Caco-2 (cell line): ENCODE measurements around the gene NKTR. TPM values are rescaled to one million over a fixed set of nuclear protein-coding genes. Genes with fewer than 3 reads are reported as not detected.
A peak's percentile ranks its signal among the peaks of the same experiment; 100 is the strongest.

Experiments used
- BruUV-seq: library from RNA; stranded (reverse); fragments of 400-500 nt; replicated peaks from 2 replicates; lab custom pipeline; 2021; lab: Mats Ljungman, UMichigan
- CTCF ChIA-PET: fragments of 300-600 bp; sonication (Branson Sonifier 250); formaldehyde crosslinking; loops from one replicate; lab custom pipeline; 2022; ENCODE audit warnings: antibody characterized with exemption; lab: Charles Lee
- POLR2A ChIA-PET: fragments of 300-600 bp; sonication (Branson Sonifier 250); formaldehyde crosslinking; loops from one replicate; lab custom pipeline; 2022; ENCODE audit warnings: antibody characterized with exemption; lab: Charles Lee
- DNase-seq, 2 experiments: peaks; one replicate each; pipeline versions ENCODE4 v3.0.0 to v3.0.0-alpha.2; 2020 to 2022
- H3K27me3 ChIP-seq: replicated peaks from 2 replicates; pipeline ENCODE4 v1.6.0; 2011; ENCODE audit warnings: low read length; ENCODE audit not compliant: control insufficient read depth, insufficient read depth
- H3K36me3 ChIP-seq: 2 replicates; pipeline ENCODE4 v1.5.1; 2011; ENCODE audit warnings: low read length; ENCODE audit not compliant: control insufficient read depth, insufficient read depth
- H3K4me1 ChIP-seq: fragments of 250-450 bp; sonication (Bioruptor Pico); 2 replicates; pipeline ENCODE4 v1.5.1; 2020; ENCODE audit warnings: mild to moderate bottlenecking
- H3K4me3 ChIP-seq: 2 replicates; pipeline ENCODE4 v1.5.1; 2011; ENCODE audit warnings: low read depth, mild to moderate bottlenecking, control low read depth, low read length
- H3K9me3 ChIP-seq: fragments of 250-450 bp; sonication (Bioruptor Pico); 2 replicates; pipeline ENCODE4 v1.5.1; 2020; ENCODE audit warnings: mild to moderate bottlenecking, moderate library complexity
- H3K27ac Mint-ChIP-seq: one replicate; pipeline ENCODE4 v1.8.0; 2022; ENCODE audit warnings: mixed read lengths; ENCODE audit not compliant: unreplicated experiment
- H3K27me3 Mint-ChIP-seq: one replicate; pipeline ENCODE4 v1.8.0; 2022; ENCODE audit warnings: mixed read lengths; ENCODE audit not compliant: insufficient read depth, unreplicated experiment
- H3K36me3 Mint-ChIP-seq: one replicate; pipeline ENCODE4 v1.8.0; 2022; ENCODE audit warnings: mild to moderate bottlenecking, mixed read lengths; ENCODE audit not compliant: insufficient read depth, unreplicated experiment
- H3K4me1 Mint-ChIP-seq: one replicate; pipeline ENCODE4 v1.8.0; 2022; ENCODE audit warnings: low read depth, mixed read lengths; ENCODE audit not compliant: unreplicated experiment
- H3K4me3 Mint-ChIP-seq: one replicate; pipeline ENCODE4 v1.8.0; 2022; ENCODE audit warnings: mild to moderate bottlenecking, moderate library complexity, mixed read lengths; ENCODE audit not compliant: unreplicated experiment
- H3K9me3 Mint-ChIP-seq: one replicate; pipeline ENCODE4 v1.8.0; 2022; ENCODE audit warnings: mixed read lengths; ENCODE audit not compliant: unreplicated experiment
- intact Hi-C: fragments of 100-400 bp; cut with micrococcal nuclease; formaldehyde crosslinking; loops from one replicate; pipeline ENCODE4 v1.10.0; 2022; ENCODE audit not compliant: unreplicated experiment
- total RNA-seq: library from RNA; stranded (reverse); gene quantifications from 2 replicates; pipeline ENCODE4 v1.2.3, GENCODE V29; 2022
- TF ChIP-seq, protein P1 (sequence below), 2 experiments: fragments of 200-600 bp in 1 of 2; IDR thresholded peaks; 1 replicate in 1 of 2; 2 replicates in 1 of 2; pipeline versions ENCODE4 v1.5.1 to v1.8.0; 2011 to 2022; ENCODE audit warnings: antibody characterized with exemption in 1 of 2, control low read depth in 1 of 2, inconsistent platforms in 1 of 2, low read depth in 1 of 2, low read length in 1 of 2, mild to moderate bottlenecking in 1 of 2, moderate library complexity in 1 of 2; ENCODE audit not compliant: insufficient read depth in 1 of 2, severe bottlenecking in 1 of 2, unreplicated experiment in 1 of 2

Gene NKTR
- total RNA-seq, 1 experiment from 2014 or later, result 66.6 TPM

DNA sequence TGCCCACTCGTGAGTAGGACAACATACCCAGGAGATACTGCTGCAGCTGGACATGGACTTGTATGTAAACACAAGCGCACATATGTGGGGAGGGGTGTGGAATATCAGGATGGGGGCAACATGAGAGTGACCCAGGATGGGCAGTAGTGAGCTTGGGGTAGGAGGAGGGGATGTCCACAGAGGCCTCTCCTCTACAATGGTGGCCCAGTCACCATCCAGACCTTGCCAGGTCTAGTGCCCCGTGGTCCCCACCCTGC lies 52.7 kb downstream of the NKTR start:
- CTCF ChIA-PET, result interaction anchor here (0.5 kb wide), 1 partner anchor 10 kb away, joined by 3 read pairs; no protein-coding TSS in a partner anchor
- POLR2A ChIA-PET, result no interaction called here
- H3K36me3 Mint-ChIP-seq, result peaks cover 43% of the 10 kb centered on the region
- BruUV-seq, result no TSS peak
- no peaks in the 10 kb centered on the region for H3K27me3 ChIP-seq
- H3K4me3 Mint-ChIP-seq, result peak overlapping the region; percentile 86
- H3K4me1 Mint-ChIP-seq, result no peaks in the 10 kb centered on the region
- no peak for DNase-seq
- no peaks in the 10 kb centered on the region; the same call in 1 of the 2 replicates for H3K36me3 ChIP-seq
- TF ChIP-seq, protein P1, sequence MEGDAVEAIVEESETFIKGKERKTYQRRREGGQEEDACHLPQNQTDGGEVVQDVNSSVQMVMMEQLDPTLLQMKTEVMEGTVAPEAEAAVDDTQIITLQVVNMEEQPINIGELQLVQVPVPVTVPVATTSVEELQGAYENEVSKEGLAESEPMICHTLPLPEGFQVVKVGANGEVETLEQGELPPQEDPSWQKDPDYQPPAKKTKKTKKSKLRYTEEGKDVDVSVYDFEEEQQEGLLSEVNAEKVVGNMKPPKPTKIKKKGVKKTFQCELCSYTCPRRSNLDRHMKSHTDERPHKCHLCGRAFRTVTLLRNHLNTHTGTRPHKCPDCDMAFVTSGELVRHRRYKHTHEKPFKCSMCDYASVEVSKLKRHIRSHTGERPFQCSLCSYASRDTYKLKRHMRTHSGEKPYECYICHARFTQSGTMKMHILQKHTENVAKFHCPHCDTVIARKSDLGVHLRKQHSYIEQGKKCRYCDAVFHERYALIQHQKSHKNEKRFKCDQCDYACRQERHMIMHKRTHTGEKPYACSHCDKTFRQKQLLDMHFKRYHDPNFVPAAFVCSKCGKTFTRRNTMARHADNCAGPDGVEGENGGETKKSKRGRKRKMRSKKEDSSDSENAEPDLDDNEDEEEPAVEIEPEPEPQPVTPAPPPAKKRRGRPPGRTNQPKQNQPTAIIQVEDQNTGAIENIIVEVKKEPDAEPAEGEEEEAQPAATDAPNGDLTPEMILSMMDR (IDR thresholded peaks at IDR 0.05; ENCODE audit: insufficient read depth in 1 of 2, low read depth in 1 of 2, low read length in 1 of 2, severe bottlenecking in 1 of 2, unreplicated experiment in 1 of 2), result no peak
- peak overlapping the region; percentile 73 for H3K27ac Mint-ChIP-seq
- H3K4me1 ChIP-seq, result peaks cover 19% of the 10 kb centered on the region
- no peaks in the 10 kb centered on the region for H3K9me3 Mint-ChIP-seq
- no peaks in the 10 kb centered on the region for H3K27me3 Mint-ChIP-seq
- intact Hi-C loops, result loop anchor here (5.0 kb wide), 2 partner anchors 51 to 71 kb away; partner anchors contain the start of genes NKTR and SEC22C
- no peaks in the 10 kb centered on the region for H3K9me3 ChIP-seq
- peak overlapping the region; percentile 79 for H3K4me3 ChIP-seq

DNA sequence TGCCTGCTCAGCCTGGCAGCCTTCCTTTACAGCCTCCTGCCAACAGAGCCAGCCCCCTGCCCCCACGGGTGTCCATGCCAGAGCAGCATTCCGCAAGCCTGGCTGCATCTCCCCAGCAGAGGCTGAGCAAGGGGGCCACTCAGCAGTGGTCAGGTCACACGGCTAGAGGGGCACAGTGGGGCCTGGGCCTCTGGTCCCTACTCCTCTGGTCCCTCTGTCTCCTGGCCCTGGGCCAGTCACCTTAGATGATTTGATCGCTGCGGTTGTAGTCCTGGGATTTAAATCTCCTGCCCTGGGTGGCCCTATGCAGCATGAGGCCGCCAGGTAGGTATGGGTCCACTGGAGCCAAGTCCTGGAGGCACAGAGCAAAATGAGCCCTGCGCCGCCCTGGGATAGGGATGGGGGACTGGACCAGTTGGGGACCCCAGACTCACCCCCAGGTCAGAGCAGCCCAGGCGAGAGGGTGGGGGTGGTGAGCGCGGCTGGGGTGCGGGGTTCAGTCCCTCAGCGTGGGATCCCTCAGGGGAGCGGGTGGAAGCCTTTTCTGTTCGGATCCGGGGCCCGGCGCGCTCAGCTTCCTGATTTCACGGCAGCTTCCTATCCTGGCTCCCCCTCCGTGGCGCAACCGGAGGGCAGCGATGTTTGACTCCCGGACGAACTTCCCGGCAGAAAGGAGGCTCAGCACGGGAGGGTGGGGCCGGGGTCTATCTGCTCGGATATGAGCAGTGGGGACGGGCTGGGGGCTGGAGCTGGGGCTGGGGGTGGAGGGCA lies 53.3 kb downstream of the NKTR start, which contains the start of gene ZBTB47:
TSS of gene ZBTB47 (plus strand) at position 138 of the 771 bp plus-strand sequence. CDS start 4,659 bp downstream, outside the sequence.
- ChIA-PET POLR2A (interaction anchor here (1.2 kb wide), 1 partner anchor 63 kb away, joined by 3 read pairs; the partner anchor contains the start of gene SS18L2), CTCF (interaction anchor here (0.5 to 0.7 kb wide), 3 partner anchors 10 to 21 kb away, joined by 3 read pairs; no protein-coding TSS in a partner anchor)
- Mint-ChIP-seq H3K27me3 (no peaks in the 10 kb centered on the region), H3K27ac (peak within 1 kb of the TSS; percentile 73), H3K9me3 (no peaks in the 10 kb centered on the region), H3K4me1 (no peaks in the 10 kb centered on the region), H3K4me3 (peak within 1 kb of the TSS; percentile 86), H3K36me3 (peaks cover 41% of the 10 kb centered on the region)
- Histone ChIP-seq H3K4me3 (peak within 1 kb of the TSS; percentile 79), H3K9me3 (no peaks in the 10 kb centered on the region), H3K4me1 (peaks cover 19% of the 10 kb centered on the region), H3K36me3 (no peaks in the 10 kb centered on the region; the same call in 1 of the 2 replicates), H3K27me3 (no peaks in the 10 kb centered on the region)
- intact Hi-C loops, result loop anchor here (5.0 kb wide), 2 partner anchors 51 to 71 kb away; partner anchors contain the start of genes NKTR and SEC22C
- DNase-seq, result no peak
- BruUV-seq, result TSS peak; percentile 31
- TF ChIP-seq, protein P1 (IDR thresholded peaks at IDR 0.05; ENCODE audit: insufficient read depth in 1 of 2, low read depth in 1 of 2, low read length in 1 of 2, severe bottlenecking in 1 of 2, unreplicated experiment in 1 of 2), result no peak

DNA sequence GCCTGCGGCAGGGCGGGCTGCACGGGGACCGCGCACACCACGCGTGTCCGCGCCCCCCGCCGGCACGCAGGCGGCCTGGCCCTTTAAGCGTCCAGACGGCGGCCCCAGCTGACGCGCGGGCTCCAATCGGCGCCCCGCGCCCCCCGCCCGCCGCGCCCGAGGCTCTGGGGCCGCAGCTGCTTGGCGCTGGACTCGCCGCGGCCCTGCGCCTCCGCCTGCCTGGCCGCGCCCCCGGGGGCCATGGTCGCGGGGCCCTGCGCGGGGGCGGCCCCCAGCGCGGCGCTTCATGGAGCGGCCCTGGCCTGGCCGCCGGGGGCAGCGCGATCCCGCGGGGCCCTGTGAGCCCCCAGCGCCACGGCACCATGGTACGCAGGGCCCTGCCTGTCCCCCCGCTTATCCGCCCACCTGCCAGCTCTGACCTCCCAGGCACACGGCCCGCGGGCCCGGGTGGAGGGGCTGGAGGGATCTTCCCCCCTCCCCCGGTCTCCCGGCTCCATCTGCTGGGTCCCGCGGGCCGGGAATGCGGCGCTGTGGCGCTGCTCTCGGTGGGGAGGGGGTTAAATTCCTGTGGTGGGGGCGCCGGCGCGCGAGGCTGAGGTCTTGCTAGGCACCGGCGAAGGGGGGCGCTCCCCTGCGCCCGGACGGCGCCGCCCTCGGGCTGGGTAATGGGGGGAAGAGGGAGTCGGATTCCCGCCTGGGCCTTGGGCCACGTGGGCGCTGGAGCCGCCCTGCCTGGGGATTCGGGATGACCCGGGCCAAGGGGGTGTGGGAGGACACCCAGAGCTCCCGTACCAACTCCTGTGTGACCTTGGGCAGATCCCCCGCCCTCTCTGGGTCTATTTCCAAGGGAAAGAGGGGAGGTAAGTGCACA lies 54.1 kb downstream of the NKTR start:
- Mint-ChIP-seq H3K4me3 (peak overlapping the region; percentile 86), H3K36me3 (peaks cover 33% of the 10 kb centered on the region), H3K9me3 (no peaks in the 10 kb centered on the region), H3K27ac (no peak overlapping the region), H3K4me1 (no peaks in the 10 kb centered on the region), H3K27me3 (no peaks in the 10 kb centered on the region)
- no TSS peak for BruUV-seq
- Histone ChIP-seq H3K9me3 (no peaks in the 10 kb centered on the region), H3K27me3 (no peaks in the 10 kb centered on the region), H3K4me3 (peak overlapping the region; percentile 79), H3K36me3 (no peaks in the 10 kb centered on the region; the same call in 1 of the 2 replicates), H3K4me1 (peaks cover 19% of the 10 kb centered on the region)
- DNase-seq, result peak; percentile 64 to 74
- ChIA-PET POLR2A (interaction anchor here (1.2 kb wide), 1 partner anchor 64 kb away, joined by 3 read pairs; the partner anchor contains the start of gene SS18L2), CTCF (interaction anchor here (0.6 kb wide), 1 partner anchor 21 kb away, joined by 3 read pairs; no protein-coding TSS in a partner anchor)
- intact Hi-C loops, result loop anchor here (5.0 kb wide), 2 partner anchors 52 to 72 kb away; partner anchors contain the start of genes NKTR and SEC22C
- TF ChIP-seq, protein P1 (IDR thresholded peaks at IDR 0.05; ENCODE audit: insufficient read depth in 1 of 2, low read depth in 1 of 2, low read length in 1 of 2, severe bottlenecking in 1 of 2, unreplicated experiment in 1 of 2), result peak in 1 of 2 experiments; percentile 34
